DND-41 (cell line): ENCODE data around the gene SOWAHC.
"Not testable (repeated sequence)": the region's sequence is repeated elsewhere in the genome, so short reads cannot be mapped to it uniquely, and the experiment has no call there.

Source experiments
- ATAC-seq: fragments of 200-7000 bp; cut with Tn5 transposase; 3 replicates; pipeline ENCODE4 v1.9.1; 2021; ENCODE audit warnings: low read depth; ENCODE audit not compliant: insufficient read depth
- DNase-seq: peaks from one replicate; pipeline ENCODE4 v3.0.0-alpha.2; 2020
- H2AFZ ChIP-seq: 2 replicates; pipeline ENCODE4 v1.6.0; 2012; ENCODE audit warnings: low read depth, low read length
- H3K27ac ChIP-seq: 2 replicates; pipeline ENCODE4 v1.5.1; 2012; ENCODE audit warnings: low read length, inconsistent platforms
- H3K27me3 ChIP-seq: fragments of 200-600 bp; sonication (generic); 2 replicates; pipeline ENCODE4 v1.6.0; 2012; ENCODE audit warnings: low read length, mild to moderate bottlenecking, inconsistent platforms; ENCODE audit not compliant: insufficient read depth, poor library complexity
- H3K36me3 ChIP-seq: 2 replicates; pipeline ENCODE4 v1.5.1; 2012; ENCODE audit warnings: low read length, inconsistent platforms; ENCODE audit not compliant: insufficient read depth
- H3K4me1 ChIP-seq: 2 replicates; pipeline ENCODE4 v1.5.1; 2012; ENCODE audit warnings: mild to moderate bottlenecking, low read length; ENCODE audit not compliant: insufficient read depth
- H3K4me2 ChIP-seq: 2 replicates; pipeline ENCODE4 v1.6.0; 2012; ENCODE audit warnings: mild to moderate bottlenecking, moderate library complexity, low read length, inconsistent platforms; ENCODE audit not compliant: insufficient read depth
- H3K4me3 ChIP-seq, 2 experiments: fragments of 200-600 bp in 1 of 2; shearing (Covaris generic) in 1 of 2; 2 replicates each; pipeline ENCODE4 v1.5.1; 2012 to 2016; ENCODE audit warnings: inconsistent platforms in 2 of 2, low read length in 2 of 2, mild to moderate bottlenecking in 2 of 2, low read depth in 1 of 2, moderate library complexity in 1 of 2
- H3K79me2 ChIP-seq: 2 replicates; pipeline ENCODE4 v1.6.0; 2012; ENCODE audit warnings: low read length, inconsistent platforms; ENCODE audit not compliant: insufficient read depth
- H3K9ac ChIP-seq: 2 replicates; pipeline ENCODE4 v1.6.0; 2012; ENCODE audit warnings: low read depth, mild to moderate bottlenecking, inconsistent platforms, low read length, moderate library complexity
- H3K9me3 ChIP-seq: 2 replicates; pipeline ENCODE4 v1.5.1; 2012; ENCODE audit warnings: low read length, moderate library complexity, mild to moderate bottlenecking, inconsistent platforms; ENCODE audit not compliant: insufficient read depth, severe bottlenecking
- H4K20me1 ChIP-seq: 2 replicates; pipeline ENCODE4 v1.6.0; 2012; ENCODE audit warnings: low read length; ENCODE audit not compliant: insufficient read depth
- CTCF ChIP-seq: IDR thresholded peaks from 2 replicates; pipeline ENCODE4 v1.5.1; 2012; ENCODE audit warnings: borderline replicate concordance, low read length, moderate library complexity, mild to moderate bottlenecking; ENCODE audit not compliant: poor library complexity, severe bottlenecking; ENCODE audit errors: extremely low read depth
- EZH2 ChIP-seq: IDR thresholded peaks from 3 replicates; pipeline ENCODE4 v1.6.1; 2012; ENCODE audit warnings: borderline replicate concordance, low read depth, mild to moderate bottlenecking, moderate library complexity, low read length, inconsistent platforms; ENCODE audit not compliant: severe bottlenecking

The SOWAHC gene

GRCh38 chr2:109619032-109619615, 5.0 kb downstream of the SOWAHC start:
- H3K9ac ChIP-seq = no peak overlapping the region
- H3K27ac ChIP-seq = no peak overlapping the region
- H4K20me1 ChIP-seq = no peaks in the 10 kb centered on the region
- no peak for TF ChIP-seq EZH2
- TF ChIP-seq CTCF = no peak
- H3K9me3 ChIP-seq = no peaks in the 10 kb centered on the region
- H2AFZ ChIP-seq = no peak overlapping the region
- H3K4me2 ChIP-seq = no peak overlapping the region
- no peaks in the 10 kb centered on the region for H3K4me1 ChIP-seq
- DNase-seq (no peak), ATAC-seq (no peak)
- peaks cover 10% of the 10 kb centered on the region for H3K27me3 ChIP-seq
- H3K36me3 ChIP-seq = no peaks in the 10 kb centered on the region
- H3K79me2 ChIP-seq = no peaks in the 10 kb centered on the region
- H3K4me3 ChIP-seq = no peak overlapping the region

GRCh38 chr2:109623297-109623696, 9.1 kb downstream of the SOWAHC start:
- Histone ChIP-seq H3K4me2 (no peak overlapping the region), H3K9me3 (no peaks in the 10 kb centered on the region), H3K9ac (no peak overlapping the region), H3K27ac (no peak overlapping the region), H4K20me1 (no peaks in the 10 kb centered on the region), H3K79me2 (no peaks in the 10 kb centered on the region), H3K27me3 (peaks cover 7% of the 10 kb centered on the region), H3K4me1 (no peaks in the 10 kb centered on the region), H3K36me3 (no peaks in the 10 kb centered on the region), H3K4me3 (no peak overlapping the region), H2AFZ (no peak overlapping the region)
- no peak for DNase-seq
- no peak for ATAC-seq
- TF ChIP-seq CTCF (no peak), EZH2 (no peak)

GRCh38 chr2:109623923-109624322, 9.8 kb downstream of the SOWAHC start:
- Histone ChIP-seq H3K27me3 (peaks cover 3% of the 10 kb centered on the region), H3K4me2 (no peak overlapping the region), H3K79me2 (no peaks in the 10 kb centered on the region), H3K4me3 (no peak overlapping the region), H3K9me3 (no peaks in the 10 kb centered on the region), H3K36me3 (no peaks in the 10 kb centered on the region), H3K4me1 (no peaks in the 10 kb centered on the region), H4K20me1 (no peaks in the 10 kb centered on the region), H2AFZ (no peak overlapping the region), H3K9ac (no peak overlapping the region), H3K27ac (no peak overlapping the region)
- DNase-seq = no peak
- no peak for ATAC-seq
- TF ChIP-seq CTCF (no peak), EZH2 (no peak)

GRCh38 chr2:109624339-109624738, 10.2 kb downstream of the SOWAHC start:
- DNase-seq = no peak
- peaks cover 3% of the 10 kb centered on the region for H3K27me3 ChIP-seq
- no peak overlapping the region for H3K4me3 ChIP-seq
- H4K20me1 ChIP-seq = no peaks in the 10 kb centered on the region
- no peak overlapping the region for H3K9ac ChIP-seq
- no peaks in the 10 kb centered on the region for H3K9me3 ChIP-seq
- no peak for TF ChIP-seq EZH2
- no peak for TF ChIP-seq CTCF
- no peak overlapping the region for H2AFZ ChIP-seq
- no peaks in the 10 kb centered on the region for H3K4me1 ChIP-seq
- no peak overlapping the region for H3K4me2 ChIP-seq
- no peaks in the 10 kb centered on the region for H3K36me3 ChIP-seq
- no peak for ATAC-seq
- no peaks in the 10 kb centered on the region for H3K79me2 ChIP-seq
- no peak overlapping the region for H3K27ac ChIP-seq

GRCh38 chr2:109628321-109628720, 14.2 kb downstream of the SOWAHC start:
- H4K20me1 ChIP-seq, H3K79me2 ChIP-seq, H2AFZ ChIP-seq, DNase-seq, H3K36me3 ChIP-seq, H3K27me3 ChIP-seq, H3K9me3 ChIP-seq, H3K27ac ChIP-seq, H3K4me2 ChIP-seq, H3K9ac ChIP-seq, H3K4me3 ChIP-seq, H3K4me1 ChIP-seq, ATAC-seq: not testable (repeated sequence)
